Endothelial cell of umbilical vein (primary cell): ENCODE measurements around the gene RFNG.

ENCODE experiments used
- CTCF ChIP-seq, 2 donors: IDR thresholded peaks; 1 replicate in 1 of 2; 2 replicates in 1 of 2; pipeline ENCODE4 v1.5.1; 2011; ENCODE audit warnings: low read length in 2 of 2, mild to moderate bottlenecking in 2 of 2, moderate library complexity in 2 of 2, control low read depth in 1 of 2, inconsistent platforms in 1 of 2, low read depth in 1 of 2; ENCODE audit not compliant: insufficient read depth in 1 of 2; ENCODE audit errors: extremely low read depth in 1 of 2
- EZH2 ChIP-seq: IDR thresholded peaks from 2 replicates; pipeline ENCODE4 v1.6.1; 2012; ENCODE audit warnings: borderline replicate concordance, low read depth, mild to moderate bottlenecking, moderate library complexity, low read length, inconsistent platforms; ENCODE audit not compliant: severe bottlenecking
- MYC ChIP-seq: IDR thresholded peaks from one replicate; pipeline ENCODE4 v1.6.1; 2011; ENCODE audit warnings: mild to moderate bottlenecking, low read depth, low read length
- POLR2A ChIP-seq: IDR thresholded peaks from 2 replicates; pipeline ENCODE4 v1.6.1; 2012; ENCODE audit warnings: low read depth, mild to moderate bottlenecking, control low read depth, low read length
- POLR2AphosphoS5 ChIP-seq: IDR thresholded peaks from 2 replicates; pipeline ENCODE4 v1.6.1; 2012; ENCODE audit warnings: low read depth, mild to moderate bottlenecking, control low read depth, low read length, moderate library complexity; ENCODE audit not compliant: insufficient read depth

GRCh38 chr17:82012261-82012639 lies 39.4 kb downstream of the RFNG start:
- no peak for TF ChIP-seq POLR2A
- TF ChIP-seq CTCF (IDR thresholded peaks at IDR 0.05; ENCODE audit: extremely low read depth in 1 of 2, insufficient read depth in 1 of 2, low read depth in 1 of 2, low read length in 2 of 2) = no peak
- TF ChIP-seq EZH2 = no peak
- TF ChIP-seq POLR2AphosphoS5 = no peak
- no peak for TF ChIP-seq MYC
